GM12892 (cell line): ENCODE data around the gene CSNK1G2.

Source experiments
- POLR2AphosphoS5 ChIP-seq: IDR thresholded peaks from 2 replicates; pipeline ENCODE4 v1.6.1; 2011; ENCODE audit warnings: low read depth, low read length, control low read depth
- TAF1 ChIP-seq: IDR thresholded peaks from 2 replicates; pipeline ENCODE4 v1.6.1; 2011; ENCODE audit warnings: low read depth, mild to moderate bottlenecking, control low read depth, low read length, borderline replicate concordance

GRCh38 chr19:1997353-1998233, 56.6 kb downstream of the CSNK1G2 start:
- TF ChIP-seq POLR2AphosphoS5 = no peak
- TF ChIP-seq TAF1 = no peak
